ENCODE data around the gene TNNI2. TPM values are rescaled to one million over a fixed set of nuclear protein-coding genes. Genes with fewer than 3 reads are reported as not detected.

TNNI2 gene
- total and polyA plus RNA-seq, 10 of the 15 experiments (the other 5 are each of a cell fraction or from before 2014, with no cell fraction given) = 0.14 to 0.79 (median 0.37) TPM; not detected in 4

DNA sequence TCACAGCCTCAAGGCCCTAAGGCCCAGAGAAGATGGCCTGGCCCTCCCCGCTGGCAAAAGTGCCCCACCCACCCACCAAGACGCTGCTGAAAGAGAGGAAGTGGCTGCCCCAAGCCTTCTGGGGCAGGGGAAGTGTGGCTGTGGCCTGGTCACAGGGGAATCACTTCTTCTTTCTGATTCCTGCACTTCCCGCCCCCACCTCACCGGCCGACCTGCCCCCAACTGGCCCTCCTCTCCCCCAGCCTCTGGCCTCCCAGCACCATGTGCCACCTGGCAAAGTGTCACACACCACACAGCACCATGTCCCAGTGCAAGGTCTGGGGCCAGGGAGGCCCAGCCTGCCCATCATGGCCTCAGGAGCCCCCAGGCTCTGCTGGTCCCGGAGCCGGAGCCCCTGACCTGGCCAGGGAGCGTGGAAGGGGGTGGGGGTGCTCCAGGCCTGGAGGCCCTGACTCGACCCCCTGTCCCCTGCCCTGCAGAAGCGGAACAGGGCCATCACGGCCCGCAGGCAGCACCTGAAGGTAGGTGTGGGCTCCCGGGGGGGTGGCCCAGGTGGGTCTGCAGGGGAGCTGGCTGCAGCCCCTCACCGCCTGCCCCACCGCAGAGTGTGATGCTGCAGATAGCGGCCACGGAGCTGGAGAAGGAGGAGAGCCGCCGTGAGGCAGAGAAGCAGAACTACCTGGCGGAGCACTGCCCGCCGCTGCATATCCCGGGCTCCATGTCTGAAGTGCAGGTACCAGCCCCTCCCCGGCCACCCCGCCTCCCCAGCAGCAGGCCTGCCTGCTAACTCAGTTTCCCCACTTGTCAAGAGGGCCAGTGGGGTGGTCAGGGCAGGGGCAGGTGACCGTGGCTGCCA is 1.4 kb downstream of the TNNI2 start (continued):
- TF ChIP-seq RAD51 (IDR thresholded peaks at IDR 0.05) = no peak
- no peak for TF ChIP-seq MYB (IDR thresholded peaks at IDR 0.05; ENCODE audit: borderline replicate concordance, low read depth, low read length)
- TF ChIP-seq EGR1 (IDR thresholded peaks at IDR 0.05; ENCODE audit: borderline replicate concordance in 1 of 2, low read depth in 2 of 2, low read length in 2 of 2) = peak in 1 of 2 experiments; percentile 3; a peak in 1 of 3 replicates
- no peak for TF ChIP-seq MTA3 (IDR thresholded peaks at IDR 0.05; ENCODE audit: borderline replicate concordance, low read length)
- TF ChIP-seq, protein P1, sequence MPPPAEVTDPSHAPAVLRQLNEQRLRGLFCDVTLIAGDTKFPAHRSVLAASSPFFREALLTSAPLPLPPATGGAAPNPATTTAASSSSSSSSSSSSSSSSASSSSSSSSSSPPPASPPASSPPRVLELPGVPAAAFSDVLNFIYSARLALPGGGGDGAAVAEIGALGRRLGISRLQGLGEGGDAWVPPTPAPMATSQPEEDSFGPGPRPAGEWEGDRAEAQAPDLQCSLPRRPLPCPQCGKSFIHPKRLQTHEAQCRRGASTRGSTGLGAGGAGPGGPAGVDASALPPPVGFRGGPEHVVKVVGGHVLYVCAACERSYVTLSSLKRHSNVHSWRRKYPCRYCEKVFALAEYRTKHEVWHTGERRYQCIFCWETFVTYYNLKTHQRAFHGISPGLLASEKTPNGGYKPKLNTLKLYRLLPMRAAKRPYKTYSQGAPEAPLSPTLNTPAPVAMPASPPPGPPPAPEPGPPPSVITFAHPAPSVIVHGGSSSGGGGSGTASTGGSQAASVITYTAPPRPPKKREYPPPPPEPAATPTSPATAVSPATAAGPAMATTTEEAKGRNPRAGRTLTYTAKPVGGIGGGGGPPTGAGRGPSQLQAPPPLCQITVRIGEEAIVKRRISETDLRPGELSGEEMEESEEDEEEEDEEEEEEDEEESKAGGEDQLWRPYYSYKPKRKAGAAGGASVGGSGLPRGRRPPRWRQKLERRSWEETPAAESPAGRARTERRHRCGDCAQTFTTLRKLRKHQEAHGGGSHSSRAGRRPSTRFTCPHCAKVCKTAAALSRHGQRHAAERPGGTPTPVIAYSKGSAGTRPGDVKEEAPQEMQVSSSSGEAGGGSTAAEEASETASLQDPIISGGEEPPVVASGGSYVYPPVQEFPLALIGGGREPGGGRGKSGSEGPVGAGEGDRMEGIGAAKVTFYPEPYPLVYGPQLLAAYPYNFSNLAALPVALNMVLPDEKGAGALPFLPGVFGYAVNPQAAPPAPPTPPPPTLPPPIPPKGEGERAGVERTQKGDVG (CRISPR knock-in tag; IDR thresholded peaks at IDR 0.05) = no peak
- no peak for TF ChIP-seq NBN (IDR thresholded peaks at IDR 0.05)
- TF ChIP-seq BCL11A (IDR thresholded peaks at IDR 0.05; ENCODE audit: low read depth, low read length) = no peak; the same call in 1 of the 2 replicates
- TF ChIP-seq IRF3 (IDR thresholded peaks at IDR 0.05) = no peak
- no peak for TF ChIP-seq EZH2 (IDR thresholded peaks at IDR 0.05; ENCODE audit: borderline replicate concordance, control insufficient read depth, low read depth, low read length)
- no peak for TF ChIP-seq BCL3 (IDR thresholded peaks at IDR 0.05; ENCODE audit: borderline replicate concordance, insufficient read depth, low read depth, low read length, poor library complexity, severe bottlenecking)
- TF ChIP-seq MEF2B (IDR thresholded peaks at IDR 0.05; ENCODE audit: partially characterized antibody, poor library complexity, severe bottlenecking) = peak; percentile 63
- TF ChIP-seq RB1 (IDR thresholded peaks at IDR 0.05; ENCODE audit: borderline replicate concordance) = no peak
- no peak for TF ChIP-seq USF1 (IDR thresholded peaks at IDR 0.05; ENCODE audit: borderline replicate concordance, extremely low read length, insufficient read depth, low read depth, low read length)
- no peak for TF ChIP-seq SIX5 (IDR thresholded peaks at IDR 0.05; ENCODE audit: low read depth, low read length, severe bottlenecking)
- TF ChIP-seq ATF2 (IDR thresholded peaks at IDR 0.05; ENCODE audit: low read length) = no peak
- 0 out of 2 replicates have a peak, but pooled peaks have one; percentile 70 for TF ChIP-seq ZBTB33 (IDR thresholded peaks at IDR 0.05)
